Testis (tissue), 2 donors: ENCODE data around the gene UNC93B1.

Experiments
- CTCF ChIP-seq, 3 experiments: fragments of 450-650 bp in 2 of 3; fragments of 200-600 bp in 1 of 3; sonication (generic) in 1 of 3; IDR thresholded peaks; one replicate each; pipeline ENCODE4 v1.5.1; 2016 to 2019; ENCODE audit warnings: antibody characterized with exemption in 3 of 3, mild to moderate bottlenecking in 2 of 3, moderate library complexity in 1 of 3
- POLR2A ChIP-seq: fragments of 450-650 bp; IDR thresholded peaks from one replicate; pipeline ENCODE4 v1.6.1; 2017; ENCODE audit warnings: antibody characterized with exemption, mild to moderate bottlenecking, moderate library complexity

GRCh38 chr11:68002938-68003845 lies 705 bp downstream of the UNC93B1 start:
- TF ChIP-seq POLR2A (no peak), CTCF (IDR thresholded peaks at IDR 0.05) (no peak)
